ENCODE results near the gene NAV2. TPM values are rescaled to one million over a fixed set of nuclear protein-coding genes. Genes with fewer than 3 reads are reported as not detected.

Gene NAV2
- total and polyA plus RNA-seq, 2 donors, result 2.0 to 5.8 TPM

GRCh38 chr11:20015101-20015500 lies 302.5 kb downstream of the NAV2 start:
- H3K36me3 ChIP-seq (ENCODE audit: control insufficient read depth in 2 of 2, insufficient read depth in 2 of 2, low read length in 1 of 2), result no peaks in the 10 kb centered on the region
- 97% methylated on average over 3 of the region's 3 CpGs for WGBS
- H3K4me1 ChIP-seq (ENCODE audit: control insufficient read depth in 2 of 2, insufficient read depth in 2 of 2, low read length in 2 of 2), result no peaks in the 10 kb centered on the region
- no peak overlapping the region for H3K4me3 ChIP-seq (ENCODE audit: low read length in 2 of 2)
- no peak for DNase-seq (ENCODE audit: low read depth in 6 of 9, low spot score in 9 of 9)
- no peak overlapping the region for H3K27ac ChIP-seq (ENCODE audit: low read depth in 1 of 2, low read length in 1 of 2)
- H3K9me3 ChIP-seq (ENCODE audit: control insufficient read depth in 2 of 2, insufficient read depth in 1 of 2, low read length in 1 of 2), result no peaks in the 10 kb centered on the region
- no peaks in the 10 kb centered on the region for H3K27me3 ChIP-seq (ENCODE audit: control insufficient read depth in 2 of 2, insufficient read depth in 1 of 2, low read length in 1 of 2)

DNA sequence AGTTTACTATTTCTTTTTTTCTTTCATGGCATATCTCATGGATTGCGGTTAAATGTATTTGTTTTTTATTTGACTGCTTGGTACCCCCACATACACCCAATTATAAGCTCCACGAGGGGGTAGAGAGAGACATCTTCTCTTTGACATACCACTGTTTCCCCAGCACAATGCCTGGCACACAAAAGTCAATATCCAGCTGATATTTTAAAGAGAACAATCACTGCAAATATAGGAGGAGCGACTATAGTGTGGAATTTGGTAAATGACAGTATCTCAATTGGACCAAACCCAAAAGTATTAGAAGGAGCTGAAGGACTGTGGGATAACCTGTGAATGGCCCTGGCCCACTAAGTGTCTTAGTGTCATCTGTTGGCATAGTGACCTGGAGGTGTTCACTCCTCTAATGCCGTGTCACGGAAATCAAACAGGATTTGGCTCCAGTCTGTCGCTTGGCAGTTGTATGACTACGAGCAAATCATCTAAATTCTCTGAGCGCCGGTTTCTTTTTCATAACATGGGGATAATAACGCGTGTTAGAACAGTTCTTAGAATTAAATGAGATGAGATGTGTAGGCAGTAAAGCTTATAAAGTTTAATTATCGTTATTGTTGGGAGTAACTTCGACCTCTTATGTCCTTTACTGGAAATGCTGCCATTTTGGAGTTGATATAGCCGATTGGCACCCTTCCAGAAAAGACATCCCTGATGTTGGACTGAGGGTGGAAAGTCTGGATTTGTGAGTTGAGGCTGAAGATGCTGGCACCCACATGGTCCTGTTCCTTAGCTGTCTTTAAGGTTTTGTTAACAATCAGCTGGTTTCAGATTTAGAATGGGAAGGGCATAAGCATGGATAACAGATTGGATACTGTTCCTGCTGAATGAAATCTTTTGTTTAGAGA lies 303.1 kb downstream of the NAV2 start:
- H3K27me3 ChIP-seq (ENCODE audit: control insufficient read depth in 2 of 2, insufficient read depth in 1 of 2, low read length in 1 of 2), result no peaks in the 10 kb centered on the region
- no peak for DNase-seq (ENCODE audit: low read depth in 6 of 9, low spot score in 9 of 9)
- H3K4me3 ChIP-seq (ENCODE audit: low read length in 2 of 2), result no peak overlapping the region
- 85% methylated on average over 14 of the region's 14 CpGs for WGBS
- H3K9me3 ChIP-seq (ENCODE audit: control insufficient read depth in 2 of 2, insufficient read depth in 1 of 2, low read length in 1 of 2), result no peaks in the 10 kb centered on the region
- no peak overlapping the region for H3K27ac ChIP-seq (ENCODE audit: low read depth in 1 of 2, low read length in 1 of 2)
- no peaks in the 10 kb centered on the region for H3K36me3 ChIP-seq (ENCODE audit: control insufficient read depth in 2 of 2, insufficient read depth in 2 of 2, low read length in 1 of 2)
- H3K4me1 ChIP-seq (ENCODE audit: control insufficient read depth in 2 of 2, insufficient read depth in 2 of 2, low read length in 2 of 2), result no peaks in the 10 kb centered on the region

- 64% methylated on average over 3 of the region's 3 CpGs for WGBS
- no peak overlapping the region for H3K27ac ChIP-seq (ENCODE audit: low read depth in 1 of 2, low read length in 1 of 2)
Measured at GRCh38 chr11:20016526-20016925, 303.9 kb downstream of the NAV2 start.

GRCh38 chr11:20017320-20017719 lies 304.7 kb downstream of the NAV2 start:
- H3K4me3 ChIP-seq (ENCODE audit: low read length in 2 of 2), result no peak overlapping the region
- no peaks in the 10 kb centered on the region for H3K4me1 ChIP-seq (ENCODE audit: control insufficient read depth in 2 of 2, insufficient read depth in 2 of 2, low read length in 2 of 2)
- H3K36me3 ChIP-seq (ENCODE audit: control insufficient read depth in 2 of 2, insufficient read depth in 2 of 2, low read length in 1 of 2), result no peaks in the 10 kb centered on the region
- H3K27ac ChIP-seq (ENCODE audit: low read depth in 1 of 2, low read length in 1 of 2), result no peak overlapping the region
- H3K27me3 ChIP-seq (ENCODE audit: control insufficient read depth in 2 of 2, insufficient read depth in 1 of 2, low read length in 1 of 2), result no peaks in the 10 kb centered on the region
- DNase-seq (ENCODE audit: low read depth in 6 of 9, low spot score in 9 of 9), result no peak
- 96% methylated on average over 4 of the region's 4 CpGs for whole genome bisulfite sequencing
- H3K9me3 ChIP-seq (ENCODE audit: control insufficient read depth in 2 of 2, insufficient read depth in 1 of 2, low read length in 1 of 2), result no peaks in the 10 kb centered on the region

More at GRCh38 chr11:20016526-20016925, 303.9 kb downstream of the NAV2 start:
- Histone ChIP-seq H3K27me3 (ENCODE audit: control insufficient read depth in 2 of 2, insufficient read depth in 1 of 2, low read length in 1 of 2) (no peaks in the 10 kb centered on the region), H3K36me3 (ENCODE audit: control insufficient read depth in 2 of 2, insufficient read depth in 2 of 2, low read length in 1 of 2) (no peaks in the 10 kb centered on the region), H3K4me3 (ENCODE audit: low read length in 2 of 2) (no peak overlapping the region), H3K9me3 (ENCODE audit: control insufficient read depth in 2 of 2, insufficient read depth in 1 of 2, low read length in 1 of 2) (no peaks in the 10 kb centered on the region), H3K4me1 (ENCODE audit: control insufficient read depth in 2 of 2, insufficient read depth in 2 of 2, low read length in 2 of 2) (no peaks in the 10 kb centered on the region)
- DNase-seq (ENCODE audit: low read depth in 6 of 9, low spot score in 9 of 9), result no peak

- no peak for DNase-seq (ENCODE audit: low read depth in 6 of 9, low spot score in 9 of 9)
- Histone ChIP-seq H3K4me1 (ENCODE audit: control insufficient read depth in 2 of 2, insufficient read depth in 2 of 2, low read length in 2 of 2) (no peaks in the 10 kb centered on the region), H3K4me3 (ENCODE audit: low read length in 2 of 2) (no peak overlapping the region), H3K36me3 (ENCODE audit: control insufficient read depth in 2 of 2, insufficient read depth in 2 of 2, low read length in 1 of 2) (no peaks in the 10 kb centered on the region), H3K27me3 (ENCODE audit: control insufficient read depth in 2 of 2, insufficient read depth in 1 of 2, low read length in 1 of 2) (no peaks in the 10 kb centered on the region), H3K27ac (ENCODE audit: low read depth in 1 of 2, low read length in 1 of 2) (no peak overlapping the region), H3K9me3 (ENCODE audit: control insufficient read depth in 2 of 2, insufficient read depth in 1 of 2, low read length in 1 of 2) (no peaks in the 10 kb centered on the region)
- WGBS, result 91% methylated on average over 3 of the region's 3 CpGs
Measured at GRCh38 chr11:20020198-20020597, 307.6 kb downstream of the NAV2 start.

GRCh38 chr11:20020716-20021115 lies 308.1 kb downstream of the NAV2 start:
- 96% methylated on average over 4 of the region's 4 CpGs for WGBS
- H3K9me3 ChIP-seq (ENCODE audit: control insufficient read depth in 2 of 2, insufficient read depth in 1 of 2, low read length in 1 of 2), result no peaks in the 10 kb centered on the region
- no peak for DNase-seq (ENCODE audit: low read depth in 6 of 9, low spot score in 9 of 9)
- H3K4me1 ChIP-seq (ENCODE audit: control insufficient read depth in 2 of 2, insufficient read depth in 2 of 2, low read length in 2 of 2), result no peaks in the 10 kb centered on the region
- H3K4me3 ChIP-seq (ENCODE audit: low read length in 2 of 2), result no peak overlapping the region
- H3K36me3 ChIP-seq (ENCODE audit: control insufficient read depth in 2 of 2, insufficient read depth in 2 of 2, low read length in 1 of 2), result no peaks in the 10 kb centered on the region
- H3K27me3 ChIP-seq (ENCODE audit: control insufficient read depth in 2 of 2, insufficient read depth in 1 of 2, low read length in 1 of 2), result no peaks in the 10 kb centered on the region
- no peak overlapping the region for H3K27ac ChIP-seq (ENCODE audit: low read depth in 1 of 2, low read length in 1 of 2)

DNA sequence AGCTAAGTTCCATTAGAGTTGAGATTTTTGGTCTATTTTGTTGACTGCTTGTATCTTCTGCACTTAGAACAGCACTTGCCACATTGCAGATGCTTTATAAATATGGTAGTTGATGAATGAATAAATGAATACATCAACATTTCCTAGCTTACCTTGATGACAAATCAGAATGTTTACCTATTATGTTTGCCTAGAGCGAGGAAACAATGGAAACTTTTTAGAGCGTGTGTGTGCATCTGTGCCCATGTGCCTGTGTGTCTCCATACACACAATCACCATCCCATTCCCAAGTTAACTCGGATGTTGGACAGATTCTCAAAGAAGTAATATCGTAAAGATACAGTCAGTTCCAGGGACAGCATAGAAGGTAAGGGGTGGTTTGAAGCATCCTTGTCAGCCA lies 308.6 kb downstream of the NAV2 start:
- H3K4me1 ChIP-seq (ENCODE audit: control insufficient read depth in 2 of 2, insufficient read depth in 2 of 2, low read length in 2 of 2), result no peaks in the 10 kb centered on the region
- no peak overlapping the region for H3K4me3 ChIP-seq (ENCODE audit: low read length in 2 of 2)
- no peak overlapping the region for H3K27ac ChIP-seq (ENCODE audit: low read depth in 1 of 2, low read length in 1 of 2)
- 95% methylated on average over 4 of the region's 4 CpGs for whole genome bisulfite sequencing
- no peaks in the 10 kb centered on the region for H3K27me3 ChIP-seq (ENCODE audit: control insufficient read depth in 2 of 2, insufficient read depth in 1 of 2, low read length in 1 of 2)
- no peaks in the 10 kb centered on the region for H3K9me3 ChIP-seq (ENCODE audit: control insufficient read depth in 2 of 2, insufficient read depth in 1 of 2, low read length in 1 of 2)
- DNase-seq (ENCODE audit: low read depth in 6 of 9, low spot score in 9 of 9), result no peak
- H3K36me3 ChIP-seq (ENCODE audit: control insufficient read depth in 2 of 2, insufficient read depth in 2 of 2, low read length in 1 of 2), result no peaks in the 10 kb centered on the region

- Histone ChIP-seq H3K4me1 (ENCODE audit: control insufficient read depth in 2 of 2, insufficient read depth in 2 of 2, low read length in 2 of 2) (no peaks in the 10 kb centered on the region), H3K4me3 (ENCODE audit: low read length in 2 of 2) (no peak overlapping the region), H3K9me3 (ENCODE audit: control insufficient read depth in 2 of 2, insufficient read depth in 1 of 2, low read length in 1 of 2) (no peaks in the 10 kb centered on the region), H3K27ac (ENCODE audit: low read depth in 1 of 2, low read length in 1 of 2) (no peak overlapping the region), H3K27me3 (ENCODE audit: control insufficient read depth in 2 of 2, insufficient read depth in 1 of 2, low read length in 1 of 2) (no peaks in the 10 kb centered on the region), H3K36me3 (ENCODE audit: control insufficient read depth in 2 of 2, insufficient read depth in 2 of 2, low read length in 1 of 2) (no peaks in the 10 kb centered on the region)
- no peak for DNase-seq (ENCODE audit: low read depth in 6 of 9, low spot score in 9 of 9)
- WGBS, result 86% methylated on average over 4 of the region's 4 CpGs
Measured at GRCh38 chr11:20021771-20022362, 309.2 kb downstream of the NAV2 start.

- no peaks in the 10 kb centered on the region for H3K9me3 ChIP-seq (ENCODE audit: control insufficient read depth in 2 of 2, insufficient read depth in 1 of 2, low read length in 1 of 2)
- no peaks in the 10 kb centered on the region for H3K36me3 ChIP-seq (ENCODE audit: control insufficient read depth in 2 of 2, insufficient read depth in 2 of 2, low read length in 1 of 2)
- 89% methylated on average over 10 of the region's 10 CpGs for WGBS
- H3K4me1 ChIP-seq (ENCODE audit: control insufficient read depth in 2 of 2, insufficient read depth in 2 of 2, low read length in 2 of 2), result no peaks in the 10 kb centered on the region
- H3K27me3 ChIP-seq (ENCODE audit: control insufficient read depth in 2 of 2, insufficient read depth in 1 of 2, low read length in 1 of 2), result no peaks in the 10 kb centered on the region
- no peak overlapping the region for H3K4me3 ChIP-seq (ENCODE audit: low read length in 2 of 2)
- H3K27ac ChIP-seq (ENCODE audit: low read depth in 1 of 2, low read length in 1 of 2), result no peak overlapping the region
- peak in 1 of 9 donors; percentile 8 for DNase-seq (ENCODE audit: low read depth in 6 of 9, low spot score in 9 of 9)
Measured at GRCh38 chr11:20022363-20023081, 309.9 kb downstream of the NAV2 start.

All from thymus (tissue), 11 donors.